DMS53 treated with DMSO at 0.1 percent for 48 hours (cell line): ENCODE data around the gene CLIC2.
"Not testable (repeated sequence)": the region's sequence is repeated elsewhere in the genome, so short reads cannot be mapped to it uniquely, and the experiment has no call there.

Experiments
- DNase-seq: peaks from one replicate; lab custom pipeline; 2025; ENCODE audit not compliant: unreplicated experiment; lab: John Stamatoyannopoulos, UW

The CLIC2 gene

GRCh38 chrX:155334486-155335336, at the start of gene CLIC2:
TSS of gene CLIC2 (minus strand) at chrX:155334614. CDS start at chrX:155334427, 187 bp downstream.
- peak; percentile 48 for DNase-seq

GRCh38 chrX:155382529-155382967, 48.1 kb upstream of the CLIC2 start:
- DNase-seq: not testable (repeated sequence)

GRCh38 chrX:155381843-155382528, 47.6 kb upstream of the CLIC2 start, which contains the start of gene F8A2:
TSS of gene F8A2 (plus strand) at chrX:155382095. CDS start at chrX:155382115, 20 bp downstream.
- DNase-seq: not testable (repeated sequence)

- not testable (repeated sequence) for DNase-seq
These were observed 45.4 kb upstream of the CLIC2 start for GRCh38 chrX:155379802-155380201.

GRCh38 chrX:155373777-155374458, 39.5 kb upstream of the CLIC2 start:
- DNase-seq: not testable (repeated sequence)

- DNase-seq: not testable (repeated sequence)
These were observed 29.3 kb upstream of the CLIC2 start for GRCh38 chrX:155363712-155364111.

GRCh38 chrX:155349448-155349847, 15.0 kb upstream of the CLIC2 start:
- DNase-seq: not testable (repeated sequence)

- not testable (repeated sequence) for DNase-seq
These were observed 11.3 kb upstream of the CLIC2 start for GRCh38 chrX:155345689-155346088.

- DNase-seq: not testable (repeated sequence)
These were observed 911 bp upstream of the CLIC2 start for GRCh38 chrX:155335337-155335712.

- DNase-seq: no peak
These were observed 792 bp downstream of the CLIC2 start for GRCh38 chrX:155333544-155334100.

GRCh38 chrX:155330992-155331391, 3.4 kb downstream of the CLIC2 start:
- no peak for DNase-seq

- no peak for DNase-seq
These were observed 5.1 kb downstream of the CLIC2 start for GRCh38 chrX:155329293-155329692.

GRCh38 chrX:155326610-155327009, 7.8 kb downstream of the CLIC2 start:
- DNase-seq: no peak

GRCh38 chrX:155314260-155314659, 20.2 kb downstream of the CLIC2 start:
- DNase-seq: no peak

GRCh38 chrX:155313766-155314165, 20.6 kb downstream of the CLIC2 start:
- DNase-seq: no peak

- no peak for DNase-seq
These were observed 40.6 kb downstream of the CLIC2 start for GRCh38 chrX:155293771-155294170.

GRCh38 chrX:155279873-155280272, 54.5 kb downstream of the CLIC2 start:
- no peak for DNase-seq

GRCh38 chrX:155270969-155271368, 63.4 kb downstream of the CLIC2 start:
- DNase-seq: no peak

GRCh38 chrX:155267995-155268394, 66.4 kb downstream of the CLIC2 start:
- DNase-seq: not testable (repeated sequence)

- no peak for DNase-seq
These were observed 68.0 kb downstream of the CLIC2 start for GRCh38 chrX:155266439-155266838.
